Measurements from ENCODE around the gene NIBAN1. TPM values are rescaled to one million over a fixed set of nuclear protein-coding genes. Genes with fewer than 3 reads are reported as not detected.

NIBAN1 gene
- total RNA-seq, 1 experiment from 2014 or later: 6.7 TPM

GRCh38 chr1:184990204-184990603 lies 15.9 kb upstream of the NIBAN1 start:
- peaks cover 10% of the 10 kb centered on the region for H3K27me3 ChIP-seq (ENCODE audit: control insufficient read depth, insufficient read depth, low read length)
- H3K36me3 ChIP-seq (ENCODE audit: control insufficient read depth, insufficient read depth, low read length): no peaks in the 10 kb centered on the region
- intact Hi-C loops (cut with micrococcal nuclease; ENCODE audit: unreplicated experiment) (no loop called here), in situ Hi-C loops (cut with HindIII; ENCODE audit: low pct_unique_long_range_greater_than_20kb, low sequenced_read_pairs) (no loop called here)
- no peaks in the 10 kb centered on the region for H3K9me3 ChIP-seq (ENCODE audit: control insufficient read depth, insufficient read depth, low read depth, low read length)
- DNase-seq (ENCODE audit: low read depth, low spot score) (no peak), ATAC-seq (no peak)
- CTCF ChIA-PET: no interaction called here
- POLR2A ChIA-PET: no interaction called here
- H3K4me3 ChIP-seq (ENCODE audit: low read depth in 2 of 2, low read length in 2 of 2): no peak overlapping the region
- H3K27ac ChIP-seq (ENCODE audit: low read length): no peak overlapping the region
- no peaks in the 10 kb centered on the region for H3K4me1 ChIP-seq (ENCODE audit: control insufficient read depth, insufficient read depth, low read length)
- TF ChIP-seq TCF7L2 (IDR thresholded peaks at IDR 0.05; ENCODE audit: low read depth, low read length) (no peak), CTCF (IDR thresholded peaks at IDR 0.05) (no peak), SIN3A (IDR thresholded peaks at IDR 0.05; ENCODE audit: borderline replicate concordance, insufficient read depth, low read depth, low read length) (no peak), REST (IDR thresholded peaks at IDR 0.05; ENCODE audit: insufficient read depth in 1 of 2, low read depth in 2 of 2, low read length in 1 of 2) (no peak), POLR2AphosphoS5 (IDR thresholded peaks at IDR 0.05; ENCODE audit: low read depth, low read length) (no peak)
- no TSS peak for BruUV-seq (replicated peaks)

- Histone ChIP-seq H3K4me1 (ENCODE audit: control insufficient read depth, insufficient read depth, low read length) (no peaks in the 10 kb centered on the region), H3K36me3 (ENCODE audit: control insufficient read depth, insufficient read depth, low read length) (no peaks in the 10 kb centered on the region), H3K9me3 (ENCODE audit: control insufficient read depth, insufficient read depth, low read depth, low read length) (no peaks in the 10 kb centered on the region), H3K27ac (ENCODE audit: low read length) (no peak overlapping the region), H3K4me3 (ENCODE audit: low read depth in 2 of 2, low read length in 2 of 2) (no peak overlapping the region), H3K27me3 (ENCODE audit: control insufficient read depth, insufficient read depth, low read length) (peaks cover 16% of the 10 kb centered on the region)
- ATAC-seq: no peak
- ChIA-PET CTCF (no interaction called here), POLR2A (no interaction called here)
- BruUV-seq (replicated peaks): no TSS peak
- intact Hi-C loops (cut with micrococcal nuclease; ENCODE audit: unreplicated experiment) (loop anchor here (5.0 to 10.0 kb wide), 2 partner anchors 184 to 696 kb away; no protein-coding TSS in a partner anchor), in situ Hi-C loops (cut with HindIII; ENCODE audit: low pct_unique_long_range_greater_than_20kb, low sequenced_read_pairs) (no loop called here)
- DNase-seq (ENCODE audit: low read depth, low spot score): no peak
- TF ChIP-seq TCF7L2 (IDR thresholded peaks at IDR 0.05; ENCODE audit: low read depth, low read length): no peak
- no peak for TF ChIP-seq CTCF (IDR thresholded peaks at IDR 0.05)
- TF ChIP-seq POLR2AphosphoS5 (IDR thresholded peaks at IDR 0.05; ENCODE audit: low read depth, low read length): no peak
- TF ChIP-seq SIN3A (IDR thresholded peaks at IDR 0.05; ENCODE audit: borderline replicate concordance, insufficient read depth, low read depth, low read length): no peak
- no peak for TF ChIP-seq REST (IDR thresholded peaks at IDR 0.05; ENCODE audit: insufficient read depth in 1 of 2, low read depth in 2 of 2, low read length in 1 of 2)
Observed at GRCh38 chr1:184988506-184988905, 14.2 kb upstream of the NIBAN1 start.

All from Panc1 (cell line).